ENCODE results near the gene GPER1.

- TF ChIP-seq CTCF (IDR thresholded peaks at IDR 0.05; ENCODE audit: low read length): no peak
- TF ChIP-seq EZH2 (IDR thresholded peaks at IDR 0.05; ENCODE audit: borderline replicate concordance, low read length): no peak
Measured at GRCh38 chr7:1106063-1106792, 18.3 kb downstream of the GPER1 start.
